ENCODE results near the gene PPHLN1.
A peak's percentile ranks its signal among the peaks of the same experiment; 100 is the strongest.

PPHLN1 gene

DNA sequence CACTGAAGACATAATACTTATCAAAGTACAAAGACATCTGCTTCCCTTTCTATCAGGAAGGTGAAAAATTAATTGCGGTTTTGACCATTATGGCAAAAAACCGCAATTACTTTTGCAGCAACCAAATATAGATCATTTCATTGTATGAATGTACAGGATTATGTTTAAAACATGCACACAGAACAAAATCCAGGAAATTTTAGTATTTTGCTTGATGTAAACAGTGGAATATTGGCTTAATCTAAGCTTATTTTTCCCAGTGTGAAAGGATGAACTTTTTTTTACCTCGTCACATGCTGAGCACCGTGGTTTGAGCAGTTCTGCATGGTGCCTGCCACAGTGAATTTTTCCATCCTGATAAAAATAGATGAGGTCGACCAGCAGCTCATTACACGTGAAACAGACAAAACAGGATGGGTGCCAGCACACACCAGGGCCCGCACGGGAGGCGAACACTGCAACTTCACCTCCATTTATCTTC, 142.4 kb downstream of the PPHLN1 start:
- Histone ChIP-seq H3K9me3 (ENCODE audit: insufficient read depth, low read length, severe bottlenecking) (no peaks in the 10 kb centered on the region), H3K36me3 (ENCODE audit: insufficient read depth, low read length) (no peaks in the 10 kb centered on the region), H2AFZ (ENCODE audit: low read depth, low read length) (no peak overlapping the region), H3K4me3 (ENCODE audit: low read depth in 1 of 2, low read length in 2 of 2) (no peak overlapping the region), H3K27ac (ENCODE audit: low read length) (no peak overlapping the region), H3K9ac (ENCODE audit: low read depth, low read length) (no peak overlapping the region), H3K4me1 (ENCODE audit: insufficient read depth, low read length) (peaks cover 6% of the 10 kb centered on the region; the same call in 1 of the 2 replicates), H4K20me1 (ENCODE audit: insufficient read depth, low read length) (no peaks in the 10 kb centered on the region), H3K27me3 (ENCODE audit: insufficient read depth, low read length, poor library complexity) (peaks cover 6% of the 10 kb centered on the region), H3K79me2 (ENCODE audit: insufficient read depth, low read length) (no peaks in the 10 kb centered on the region), H3K4me2 (ENCODE audit: insufficient read depth, low read length) (no peak overlapping the region)
- no peak for DNase-seq
- no peak for ATAC-seq (ENCODE audit: insufficient read depth, low read depth)
- no peak for TF ChIP-seq EZH2 (IDR thresholded peaks at IDR 0.05; ENCODE audit: borderline replicate concordance, low read depth, low read length, severe bottlenecking)
- TF ChIP-seq, protein P1, sequence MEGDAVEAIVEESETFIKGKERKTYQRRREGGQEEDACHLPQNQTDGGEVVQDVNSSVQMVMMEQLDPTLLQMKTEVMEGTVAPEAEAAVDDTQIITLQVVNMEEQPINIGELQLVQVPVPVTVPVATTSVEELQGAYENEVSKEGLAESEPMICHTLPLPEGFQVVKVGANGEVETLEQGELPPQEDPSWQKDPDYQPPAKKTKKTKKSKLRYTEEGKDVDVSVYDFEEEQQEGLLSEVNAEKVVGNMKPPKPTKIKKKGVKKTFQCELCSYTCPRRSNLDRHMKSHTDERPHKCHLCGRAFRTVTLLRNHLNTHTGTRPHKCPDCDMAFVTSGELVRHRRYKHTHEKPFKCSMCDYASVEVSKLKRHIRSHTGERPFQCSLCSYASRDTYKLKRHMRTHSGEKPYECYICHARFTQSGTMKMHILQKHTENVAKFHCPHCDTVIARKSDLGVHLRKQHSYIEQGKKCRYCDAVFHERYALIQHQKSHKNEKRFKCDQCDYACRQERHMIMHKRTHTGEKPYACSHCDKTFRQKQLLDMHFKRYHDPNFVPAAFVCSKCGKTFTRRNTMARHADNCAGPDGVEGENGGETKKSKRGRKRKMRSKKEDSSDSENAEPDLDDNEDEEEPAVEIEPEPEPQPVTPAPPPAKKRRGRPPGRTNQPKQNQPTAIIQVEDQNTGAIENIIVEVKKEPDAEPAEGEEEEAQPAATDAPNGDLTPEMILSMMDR (IDR thresholded peaks at IDR 0.05; ENCODE audit: borderline replicate concordance, extremely low read depth, low read length, poor library complexity, severe bottlenecking), result no peak

DNA sequence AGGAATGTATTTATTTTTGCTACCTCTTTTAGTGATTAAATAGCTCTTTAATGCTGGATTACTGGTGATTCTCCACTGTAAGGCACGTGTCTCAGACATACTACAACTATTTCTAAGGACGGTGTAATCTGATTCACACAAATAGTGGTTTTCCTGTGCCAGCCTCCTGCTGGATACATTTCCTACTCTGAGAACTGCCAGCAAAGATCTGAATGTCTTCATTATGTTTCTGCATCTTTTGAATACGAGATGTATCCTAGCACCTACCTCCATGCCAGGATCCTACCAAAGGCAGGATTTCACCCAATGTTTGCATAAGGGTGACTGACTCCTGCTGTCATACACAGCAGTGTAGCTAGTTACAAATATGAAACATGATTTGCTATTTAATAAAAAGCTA, 143.0 kb downstream of the PPHLN1 start:
- Histone ChIP-seq H3K27me3 (ENCODE audit: insufficient read depth, low read length, poor library complexity) (peaks cover 6% of the 10 kb centered on the region), H3K4me3 (ENCODE audit: low read depth in 1 of 2, low read length in 2 of 2) (no peak overlapping the region), H3K36me3 (ENCODE audit: insufficient read depth, low read length) (no peaks in the 10 kb centered on the region), H4K20me1 (ENCODE audit: insufficient read depth, low read length) (no peaks in the 10 kb centered on the region), H3K9ac (ENCODE audit: low read depth, low read length) (no peak overlapping the region), H3K9me3 (ENCODE audit: insufficient read depth, low read length, severe bottlenecking) (no peaks in the 10 kb centered on the region), H3K79me2 (ENCODE audit: insufficient read depth, low read length) (no peaks in the 10 kb centered on the region), H3K27ac (ENCODE audit: low read length) (no peak overlapping the region), H3K4me2 (ENCODE audit: insufficient read depth, low read length) (no peak overlapping the region), H3K4me1 (ENCODE audit: insufficient read depth, low read length) (peaks cover 6% of the 10 kb centered on the region; the same call in 1 of the 2 replicates), H2AFZ (ENCODE audit: low read depth, low read length) (0 out of 2 replicates have a peak overlapping the region, but pooled peaks have one; percentile 52)
- no peak for TF ChIP-seq EZH2 (IDR thresholded peaks at IDR 0.05; ENCODE audit: borderline replicate concordance, low read depth, low read length, severe bottlenecking)
- TF ChIP-seq, protein P1 (IDR thresholded peaks at IDR 0.05; ENCODE audit: borderline replicate concordance, extremely low read depth, low read length, poor library complexity, severe bottlenecking), result no peak
- no peak for ATAC-seq (ENCODE audit: insufficient read depth, low read depth)
- DNase-seq, result no peak

DNA sequence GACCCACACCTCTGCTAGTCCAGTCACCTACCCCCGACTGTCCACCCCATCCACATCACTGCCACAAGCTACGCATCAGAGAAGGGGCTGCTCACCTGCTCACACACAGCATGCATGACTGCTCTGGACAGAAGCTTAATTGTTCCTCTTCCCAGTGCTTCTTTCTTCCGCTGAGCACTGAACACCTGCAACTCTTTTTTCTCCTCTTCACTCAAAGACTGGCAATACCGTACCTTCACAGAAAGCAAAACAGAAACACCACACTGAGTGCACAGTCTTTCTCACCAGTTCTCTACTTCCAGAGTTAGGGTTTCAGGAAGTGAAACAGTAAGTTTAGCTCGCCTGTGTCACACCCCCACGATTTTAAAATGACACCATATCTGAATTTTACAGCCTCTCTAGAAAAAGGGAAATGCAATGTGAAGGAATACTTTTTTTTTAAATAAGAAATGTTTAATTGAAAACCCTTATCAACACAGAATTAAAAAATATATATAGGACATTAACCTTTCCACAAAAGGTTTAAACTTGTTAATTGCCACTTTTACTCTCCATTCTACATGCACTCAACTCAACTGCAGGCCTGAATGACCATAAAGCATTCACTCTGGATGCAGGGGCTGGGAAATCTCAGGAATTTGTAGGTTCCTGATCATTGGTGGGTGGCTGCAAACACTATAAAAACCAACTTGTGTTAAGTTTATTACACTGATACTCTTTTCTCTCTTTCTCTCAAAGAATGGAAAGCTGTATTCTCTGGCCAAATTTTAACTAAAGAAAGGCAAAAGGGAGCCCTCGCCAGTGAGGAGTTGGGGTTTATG, 143.6 kb downstream of the PPHLN1 start:
- TF ChIP-seq, protein P1 (IDR thresholded peaks at IDR 0.05; ENCODE audit: borderline replicate concordance, extremely low read depth, low read length, poor library complexity, severe bottlenecking), result no peak
- TF ChIP-seq EZH2 (IDR thresholded peaks at IDR 0.05; ENCODE audit: borderline replicate concordance, low read depth, low read length, severe bottlenecking), result no peak
- Histone ChIP-seq H3K4me3 (ENCODE audit: low read depth in 1 of 2, low read length in 2 of 2) (no peak overlapping the region), H3K4me2 (ENCODE audit: insufficient read depth, low read length) (no peak overlapping the region), H3K9ac (ENCODE audit: low read depth, low read length) (no peak overlapping the region), H3K36me3 (ENCODE audit: insufficient read depth, low read length) (no peaks in the 10 kb centered on the region), H4K20me1 (ENCODE audit: insufficient read depth, low read length) (no peaks in the 10 kb centered on the region), H3K27ac (ENCODE audit: low read length) (no peak overlapping the region), H3K9me3 (ENCODE audit: insufficient read depth, low read length, severe bottlenecking) (no peaks in the 10 kb centered on the region), H3K79me2 (ENCODE audit: insufficient read depth, low read length) (no peaks in the 10 kb centered on the region), H3K4me1 (ENCODE audit: insufficient read depth, low read length) (peaks cover 6% of the 10 kb centered on the region; the same call in 1 of the 2 replicates), H2AFZ (ENCODE audit: low read depth, low read length) (peak overlapping the region; percentile 52), H3K27me3 (ENCODE audit: insufficient read depth, low read length, poor library complexity) (peaks cover 6% of the 10 kb centered on the region)
- DNase-seq (no peak), ATAC-seq (ENCODE audit: insufficient read depth, low read depth) (peak; percentile 35; the same call in 1 of the 3 replicates)

Data from DND-41 (cell line).